Stimulated activated CD4-positive, alpha-beta T cell treated with anti-CD3 and anti-CD28 coated beads, Interleukin-1b, Interleukin-23, amount 100 ng/mL, for 24 hours (primary cell): ENCODE data around the gene DIO3.
"Not testable (repeated sequence)": the region's sequence is repeated elsewhere in the genome, so short reads cannot be mapped to it uniquely, and the experiment has no call there.

Experiments
- DNase-seq, 4 experiments: peaks; one replicate each; pipeline ENCODE4 v3.0.0-alpha.2; 2020; ENCODE audit warnings: low read depth in 4 of 4, low spot score in 1 of 4

DIO3 gene

GRCh38 chr14:101542391-101542790, 18.9 kb upstream of the DIO3 start:
- DNase-seq, result no peak

DNA sequence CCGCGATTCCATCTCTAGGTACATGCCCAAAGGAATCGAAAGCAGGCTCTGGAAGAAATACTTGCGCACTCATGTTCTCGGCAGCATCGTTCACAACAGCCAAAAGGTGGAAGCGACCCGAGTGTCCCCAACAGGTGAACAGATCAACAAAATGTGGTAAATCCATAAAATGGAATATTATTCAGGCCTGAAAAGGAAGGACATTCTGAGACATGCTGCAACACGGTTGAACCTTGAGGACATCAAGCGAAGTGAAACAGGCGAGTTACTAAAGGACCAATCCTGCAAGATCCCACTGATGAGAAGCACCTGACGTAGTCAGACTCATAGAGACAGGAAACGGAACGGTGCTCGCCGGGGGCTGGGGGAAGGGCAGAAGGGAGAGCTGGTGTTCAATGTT, 17.5 kb upstream of the DIO3 start:
- no peak for DNase-seq

DNA sequence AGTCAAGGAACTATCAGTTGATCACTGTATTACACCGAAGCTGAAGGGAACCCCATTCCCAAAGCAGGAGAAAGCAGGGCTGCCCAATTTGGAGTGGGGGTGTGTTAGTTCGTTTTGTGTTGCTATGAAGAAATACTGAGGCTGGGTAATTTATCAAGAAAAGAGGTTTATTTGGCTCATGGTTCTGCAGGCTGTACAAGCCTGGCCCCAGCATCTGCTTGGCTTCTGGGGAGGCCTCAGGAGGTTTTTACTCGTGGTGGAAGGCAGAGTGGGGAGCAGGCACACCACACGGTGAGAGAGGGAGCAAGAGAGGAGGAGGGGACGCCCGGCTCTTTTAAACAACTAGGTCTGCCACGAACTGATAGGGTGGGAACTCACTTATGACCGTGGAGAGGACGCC, 16.7 kb upstream of the DIO3 start:
- no peak for DNase-seq

DNA sequence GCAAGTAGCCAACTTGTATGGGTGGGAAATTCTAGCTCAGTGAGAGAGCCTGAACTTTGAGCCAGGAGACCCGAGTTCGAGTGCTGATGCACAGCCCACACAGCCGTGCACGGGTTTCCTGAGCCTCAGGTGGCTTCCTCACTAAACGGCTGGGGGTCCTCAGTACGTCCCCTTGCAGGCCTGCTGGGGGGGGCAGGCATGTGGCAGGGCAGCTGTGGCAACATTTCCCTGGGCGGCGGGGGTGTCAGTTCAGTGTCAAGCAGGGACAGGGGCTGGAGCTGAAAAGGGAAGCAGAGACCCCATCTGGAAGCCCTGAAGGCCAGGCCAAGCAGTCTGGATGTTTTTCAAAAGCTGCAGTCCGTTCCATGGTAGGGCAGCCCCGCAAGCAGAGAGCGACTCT, 14.6 kb upstream of the DIO3 start:
- no peak for DNase-seq

DNA sequence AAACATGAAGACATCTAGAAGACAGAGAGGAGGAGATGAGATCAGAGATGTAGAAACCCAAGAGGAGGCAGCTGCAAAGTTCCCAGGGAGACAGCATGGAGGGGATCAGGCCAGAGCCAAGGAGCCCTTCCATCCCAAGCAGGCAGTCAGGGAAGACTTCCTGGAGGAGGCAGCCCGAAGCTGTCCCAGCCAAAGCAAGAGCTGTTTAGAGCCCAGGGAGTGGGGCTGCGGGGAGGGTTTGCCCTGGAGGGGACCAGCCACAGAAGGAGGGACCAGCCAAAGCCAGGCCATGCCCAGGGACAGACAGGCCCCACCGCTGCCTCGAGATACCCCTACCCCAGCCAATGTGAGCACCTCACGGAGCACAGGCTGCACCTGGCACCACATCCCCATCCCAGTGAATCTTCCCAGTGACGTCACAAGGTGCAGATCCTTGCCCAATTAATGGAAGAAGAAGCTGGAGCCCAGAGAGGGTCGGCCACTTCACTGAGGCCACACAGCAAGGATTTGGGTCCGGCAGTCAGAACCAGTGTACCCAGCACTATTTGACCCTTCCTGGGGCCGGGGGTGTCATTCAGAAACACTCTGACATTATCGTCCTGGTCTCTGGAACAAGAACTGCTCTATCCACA, 14.1 kb upstream of the DIO3 start:
- no peak for DNase-seq

GRCh38 chr14:101547961-101548669, 13.2 kb upstream of the DIO3 start:
- DNase-seq, result no peak

- DNase-seq, result no peak
These were observed 12.6 kb upstream of the DIO3 start for GRCh38 chr14:101548710-101549109.

DNA sequence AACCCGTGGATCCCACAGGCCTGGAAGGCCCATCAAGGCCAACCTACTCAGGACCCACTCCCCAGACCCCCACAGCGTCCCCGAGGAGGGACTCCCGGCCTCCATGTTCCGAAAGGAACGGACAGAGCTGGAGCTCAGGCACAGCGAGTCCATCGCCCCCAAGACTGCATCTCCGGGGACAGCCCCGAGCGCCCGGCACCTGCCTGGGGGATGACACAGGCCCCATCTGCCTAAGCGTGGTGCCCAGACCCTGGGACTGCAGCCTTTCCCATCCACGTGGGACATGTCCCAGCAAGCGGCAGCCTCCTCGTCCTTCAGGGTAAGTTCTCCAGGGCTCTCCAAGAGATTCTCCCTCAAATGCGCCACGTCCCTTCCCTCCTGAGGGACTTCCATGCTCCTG, 12.1 kb upstream of the DIO3 start:
- no peak for DNase-seq

- not testable (repeated sequence) for DNase-seq
These were observed 10.9 kb upstream of the DIO3 start for GRCh38 chr14:101550202-101550912.

- DNase-seq, result no peak
These were observed 9.3 kb upstream of the DIO3 start for GRCh38 chr14:101551729-101552595.

- no peak for DNase-seq
These were observed 8.5 kb upstream of the DIO3 start for GRCh38 chr14:101552786-101553231.

- DNase-seq, result no peak
These were observed 7.9 kb upstream of the DIO3 start for GRCh38 chr14:101553393-101553792.

DNA sequence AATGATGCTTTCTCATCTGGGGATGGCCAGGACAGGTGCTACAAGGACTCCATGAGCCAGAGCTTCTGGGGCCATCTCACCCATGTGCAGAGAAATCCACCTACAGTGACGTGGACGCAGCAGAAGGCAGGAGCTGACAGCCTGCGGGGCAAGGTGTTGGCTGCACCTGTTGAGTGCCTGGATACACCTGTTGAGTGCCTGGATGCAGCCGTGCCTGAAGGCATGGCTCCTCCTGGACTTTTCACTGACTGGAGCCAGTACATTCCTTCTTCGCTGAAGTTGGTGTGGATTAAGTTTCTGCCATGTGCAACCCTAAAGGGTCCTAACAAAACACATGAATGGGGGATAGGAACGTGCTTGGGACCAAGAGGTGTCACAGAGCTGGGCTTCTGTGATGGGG, 7.4 kb upstream of the DIO3 start:
- no peak for DNase-seq

DNA sequence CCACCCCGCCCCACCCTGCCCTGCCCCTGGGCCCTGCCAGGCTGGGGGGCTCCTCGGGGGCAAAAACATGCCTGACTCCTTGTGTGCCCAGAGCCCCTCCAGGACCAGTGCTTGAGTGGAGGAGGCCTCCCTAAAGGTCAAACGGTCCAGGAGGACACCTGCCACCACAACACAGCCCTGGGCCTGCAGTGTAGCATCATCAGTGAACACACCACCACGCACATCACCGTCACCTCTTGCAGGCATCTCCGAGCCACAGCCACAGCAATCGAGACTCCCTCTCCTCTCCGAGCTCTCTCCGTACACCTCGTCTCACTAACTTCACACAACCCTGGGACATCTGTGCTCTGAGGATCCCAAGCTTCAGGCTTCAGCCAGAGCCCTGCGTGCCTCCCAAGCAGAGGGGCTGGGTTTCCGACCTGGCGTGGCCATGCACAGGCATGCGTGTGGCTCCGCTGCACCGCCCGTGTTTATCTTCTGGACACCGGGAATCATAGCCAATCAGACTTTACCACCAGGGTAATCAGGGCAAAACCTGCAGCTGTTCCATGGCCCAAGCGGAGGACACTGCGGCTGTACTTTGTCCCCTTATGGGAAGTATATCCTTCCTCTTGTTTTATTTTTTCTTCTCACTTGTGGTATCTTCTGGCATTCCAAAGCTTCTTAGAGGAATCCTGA, 6.2 kb upstream of the DIO3 start:
- DNase-seq, result no peak

- not testable (repeated sequence) for DNase-seq
These were observed 5.6 kb upstream of the DIO3 start for GRCh38 chr14:101555669-101556043.

DNA sequence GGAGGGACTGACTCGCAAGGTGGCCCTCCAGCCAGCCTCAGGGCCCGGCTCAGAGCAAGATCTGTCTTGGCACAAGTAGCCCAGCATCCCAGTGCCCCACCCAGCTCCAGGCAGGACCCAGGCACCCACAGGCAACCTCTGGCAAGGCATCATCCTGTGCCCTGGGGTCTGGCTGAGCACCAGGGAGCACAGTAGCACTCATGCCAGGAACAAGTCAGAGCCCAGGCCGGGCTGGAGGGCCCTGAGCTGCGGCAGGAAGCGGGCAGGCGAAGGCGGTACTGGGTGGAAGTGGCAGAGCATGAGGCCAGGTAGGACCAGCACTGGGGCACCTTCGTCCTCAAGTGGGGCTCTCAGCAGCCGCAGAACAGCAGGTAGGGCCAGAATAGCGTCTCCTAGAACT, 5.2 kb upstream of the DIO3 start:
- no peak for DNase-seq

DNA sequence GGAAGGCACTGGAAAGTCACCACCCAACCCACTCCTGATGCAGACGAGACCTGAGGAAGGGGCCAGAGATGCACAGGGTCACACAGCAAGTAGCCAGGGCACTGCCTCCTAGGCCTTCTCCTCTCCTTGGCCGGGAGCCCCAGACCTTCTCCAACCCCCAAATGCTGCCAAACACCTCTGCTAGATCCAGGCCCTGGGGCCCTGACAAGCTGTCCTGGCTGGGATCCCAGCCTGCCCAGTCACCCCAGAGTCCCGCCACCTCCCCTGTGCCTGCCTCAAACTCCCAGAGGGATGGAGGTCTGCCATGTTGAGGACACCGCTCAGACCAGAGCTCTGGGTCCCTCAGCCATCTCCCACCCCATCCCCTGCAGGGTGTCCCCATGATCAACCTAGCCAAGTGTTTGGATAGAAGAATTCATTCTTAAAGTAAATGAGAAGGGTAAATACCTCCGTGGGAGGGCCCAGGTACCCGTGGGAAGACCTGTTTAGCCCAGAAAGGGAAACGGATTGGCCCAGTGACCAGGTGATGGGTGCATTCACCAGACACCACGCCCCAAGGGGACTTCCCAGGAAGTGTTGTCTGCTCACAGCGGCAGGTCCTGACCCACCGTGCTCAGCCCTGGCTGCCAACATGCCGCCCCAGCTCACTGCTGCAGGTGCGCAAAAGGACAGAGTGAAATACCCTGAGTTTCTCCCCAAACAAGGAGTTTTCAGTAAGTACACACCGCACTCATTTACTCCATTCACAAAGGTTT, 4.6 kb upstream of the DIO3 start:
- DNase-seq, result no peak

- DNase-seq, result no peak
These were observed 4.0 kb upstream of the DIO3 start for GRCh38 chr14:101557321-101557695.

- DNase-seq, result no peak
These were observed 3.2 kb upstream of the DIO3 start for GRCh38 chr14:101557811-101558738.
